ENCODE data around the gene CACNG4. TPM values are rescaled to one million over a fixed set of nuclear protein-coding genes. Genes with fewer than 3 reads are reported as not detected.

Gene CACNG4
- total RNA-seq, 1 donor from 2014 or later: 9.5 TPM

- H3K4me3 Mint-ChIP-seq: no peak within 1 kb of the TSS
- peaks cover 8% of the 10 kb centered on the region for H3K36me3 Mint-ChIP-seq
- no peaks in the 10 kb centered on the region for H3K4me1 Mint-ChIP-seq
- no peak within 1 kb of the TSS for H3K27ac Mint-ChIP-seq
- no peak for TF ChIP-seq CTCF (IDR thresholded peaks at IDR 0.05; ENCODE audit: unreplicated experiment)
- H3K27me3 Mint-ChIP-seq (ENCODE audit: low read depth): peaks cover 3% of the 10 kb centered on the region
- peaks cover 23% of the 10 kb centered on the region for H3K9me3 Mint-ChIP-seq
- no peak for DNase-seq (ENCODE audit: low spot score in 2 of 2, unreplicated experiment in 2 of 2)
Measured at GRCh38 chr17:67044016-67044772, 79.7 kb downstream of the CACNG4 start, which contains the start of gene CACNG1. Gene CACNG1 (plus strand): TSS chr17:67044554. CDS start chr17:67044661, 107 bp downstream.

- Mint-ChIP-seq H3K9me3 (peaks cover 23% of the 10 kb centered on the region), H3K27ac (no peak overlapping the region), H3K36me3 (peaks cover 8% of the 10 kb centered on the region), H3K4me3 (no peak overlapping the region), H3K4me1 (no peaks in the 10 kb centered on the region), H3K27me3 (ENCODE audit: low read depth) (peaks cover 3% of the 10 kb centered on the region)
- no peak for DNase-seq (ENCODE audit: low spot score in 2 of 2, unreplicated experiment in 2 of 2)
- no peak for TF ChIP-seq CTCF (IDR thresholded peaks at IDR 0.05; ENCODE audit: unreplicated experiment)
Measured at GRCh38 chr17:67044940-67045339, 80.4 kb downstream of the CACNG4 start.

DNA sequence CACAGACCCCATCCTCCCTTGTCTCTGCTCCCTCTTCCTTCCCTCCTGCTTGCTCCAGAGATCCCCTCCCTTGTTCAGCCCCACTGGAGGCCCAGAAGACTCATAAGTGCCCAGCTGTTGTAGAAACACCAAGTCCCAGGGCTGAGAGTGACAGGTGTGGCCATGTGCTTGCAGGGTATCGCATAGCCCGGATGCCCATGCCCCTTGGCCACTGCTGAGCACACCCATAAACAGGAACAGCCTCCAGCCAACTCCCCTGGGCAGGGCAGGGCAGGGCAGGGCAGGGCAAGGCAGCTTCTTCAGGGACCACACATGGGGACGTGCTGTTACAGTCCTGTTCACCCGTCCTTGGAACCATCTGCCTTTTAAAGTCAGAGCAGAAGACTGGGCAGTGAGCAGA lies 81.9 kb downstream of the CACNG4 start:
- TF ChIP-seq CTCF (IDR thresholded peaks at IDR 0.05; ENCODE audit: unreplicated experiment): no peak
- peaks cover 23% of the 10 kb centered on the region for H3K9me3 Mint-ChIP-seq
- no peak for DNase-seq (ENCODE audit: low spot score in 2 of 2, unreplicated experiment in 2 of 2)
- no peak overlapping the region for H3K27ac Mint-ChIP-seq
- no peak overlapping the region for H3K4me3 Mint-ChIP-seq
- peaks cover 3% of the 10 kb centered on the region for H3K27me3 Mint-ChIP-seq (ENCODE audit: low read depth)
- no peaks in the 10 kb centered on the region for H3K4me1 Mint-ChIP-seq
- H3K36me3 Mint-ChIP-seq: peaks cover 8% of the 10 kb centered on the region

DNA sequence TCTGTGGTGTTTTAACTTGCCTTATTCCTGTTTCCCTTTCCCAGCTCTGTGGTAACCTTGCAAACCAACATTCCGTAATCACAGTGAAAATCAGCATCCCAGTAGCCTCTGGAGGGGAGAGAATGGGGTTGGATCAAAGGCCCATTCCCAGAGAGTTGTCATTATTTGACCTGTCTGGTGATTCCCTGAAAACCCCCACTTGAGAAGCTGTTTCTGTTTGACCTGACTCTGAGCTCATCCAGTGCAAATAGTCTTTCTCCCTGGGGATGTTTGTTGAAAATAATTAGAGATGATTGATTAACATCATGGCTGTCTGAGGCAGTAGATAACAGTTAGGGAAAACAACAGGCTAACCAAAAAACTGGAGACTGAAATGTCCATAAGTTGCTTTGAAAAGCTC lies 82.9 kb downstream of the CACNG4 start:
- H3K36me3 Mint-ChIP-seq: peaks cover 8% of the 10 kb centered on the region
- no peak overlapping the region for H3K4me3 Mint-ChIP-seq
- no peak for DNase-seq (ENCODE audit: low spot score in 2 of 2, unreplicated experiment in 2 of 2)
- no peak for TF ChIP-seq CTCF (IDR thresholded peaks at IDR 0.05; ENCODE audit: unreplicated experiment)
- H3K9me3 Mint-ChIP-seq: peaks cover 23% of the 10 kb centered on the region
- no peaks in the 10 kb centered on the region for H3K4me1 Mint-ChIP-seq
- no peak overlapping the region for H3K27ac Mint-ChIP-seq
- peaks cover 3% of the 10 kb centered on the region for H3K27me3 Mint-ChIP-seq (ENCODE audit: low read depth)

DNA sequence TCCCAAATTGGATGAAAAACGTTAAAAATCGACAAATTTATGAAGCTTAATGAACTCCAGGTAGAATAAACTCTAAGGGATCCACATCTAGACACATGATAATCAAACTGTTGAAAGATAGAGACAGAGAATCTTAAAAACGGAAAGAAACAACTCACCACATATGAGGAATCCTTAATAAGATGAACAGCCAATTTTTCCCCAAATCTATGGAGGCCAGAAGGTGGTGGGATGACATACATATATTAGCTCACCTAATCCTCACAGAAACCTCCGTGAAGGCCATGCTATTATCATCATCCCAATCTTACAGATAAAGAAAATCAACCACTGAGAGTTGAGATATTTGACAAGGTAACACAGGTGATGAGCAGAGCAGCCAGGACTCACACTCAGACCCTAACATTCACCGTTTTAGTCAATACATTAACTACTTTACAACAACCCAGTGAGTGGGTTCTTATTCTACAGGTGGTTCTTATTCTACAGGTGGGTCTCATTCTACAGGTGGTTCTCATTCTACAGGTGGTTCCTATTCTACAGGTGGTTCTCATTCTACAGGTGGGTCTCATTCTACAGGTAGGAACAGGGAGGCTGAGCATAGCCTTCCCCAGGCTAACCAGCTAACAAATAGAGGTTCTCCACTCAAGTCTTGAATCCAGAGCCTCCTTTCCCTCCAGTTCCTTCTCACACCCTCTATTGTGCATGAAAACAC lies 84.7 kb downstream of the CACNG4 start:
- Mint-ChIP-seq H3K4me1 (no peaks in the 10 kb centered on the region), H3K27ac (no peak overlapping the region), H3K27me3 (ENCODE audit: low read depth) (peaks cover 3% of the 10 kb centered on the region), H3K9me3 (peaks cover 23% of the 10 kb centered on the region), H3K4me3 (no peak overlapping the region), H3K36me3 (peaks cover 8% of the 10 kb centered on the region)
- DNase-seq (ENCODE audit: low spot score in 2 of 2, unreplicated experiment in 2 of 2): no peak
- TF ChIP-seq CTCF (IDR thresholded peaks at IDR 0.05; ENCODE audit: unreplicated experiment): no peak
